K562 (cell line): ENCODE data around the gene FLRT1. TPM values are rescaled to one million over a fixed set of nuclear protein-coding genes. Genes with fewer than 3 reads are reported as not detected.

ENCODE experiments used
- CREB3L1 ChIP-seq: fragments of 450-650 bp; IDR thresholded peaks from 2 replicates; pipeline ENCODE4 v1.6.1; 2014; ENCODE audit warnings: low read depth, mild to moderate bottlenecking, moderate library complexity, borderline replicate concordance
- CREBBP ChIP-seq: IDR thresholded peaks from one replicate; pipeline ENCODE4 v1.6.1; 2012; ENCODE audit warnings: low read depth, mild to moderate bottlenecking, control low read depth, inconsistent platforms, low read length
- ESRRA ChIP-seq: fragments of 450-650 bp; IDR thresholded peaks from 2 replicates; pipeline ENCODE4 v1.6.1; 2014; ENCODE audit warnings: low read depth, mild to moderate bottlenecking, moderate library complexity, borderline replicate concordance
- ETV1 ChIP-seq: fragments of 450-650 bp; conservative IDR thresholded peaks from 2 replicates; pipeline ENCODE4 v1.6.1; 2016; ENCODE audit warnings: missing genetic modification characterization, control low read depth, low read depth, missing compliant biosample characterization
- HOXB6 ChIP-seq: fragments of 250-450 bp; sonication (Bioruptor Pico); IDR thresholded peaks from 2 replicates; pipeline ENCODE4 v1.5.1; 2022; ENCODE audit warnings: mild to moderate bottlenecking, borderline replicate concordance
- KLF10 ChIP-seq: fragments of 250-450 bp; sonication (Bioruptor Pico); IDR thresholded peaks from 2 replicates; pipeline ENCODE4 v1.6.1; 2021; ENCODE audit warnings: matching md5 sums
- NFRKB ChIP-seq: fragments of 450-650 bp; IDR thresholded peaks from 2 replicates; pipeline ENCODE4 v1.6.1; 2016; ENCODE audit warnings: low read depth
- RBM22 ChIP-seq: fragments of 200-400 bp; formaldehyde crosslinking; IDR thresholded peaks from 2 replicates; pipeline ENCODE4 v1.6.1; 2018; ENCODE audit warnings: low read length, low read depth; ENCODE audit not compliant: poor library complexity, severe bottlenecking
- RFX1 ChIP-seq: fragments of 450-650 bp; IDR thresholded peaks from 2 replicates; pipeline ENCODE4 v1.6.1; 2016; ENCODE audit warnings: mild to moderate bottlenecking, moderate library complexity
- RFX7 ChIP-seq: fragments of 250-450 bp; sonication (Bioruptor Pico); IDR thresholded peaks from 2 replicates; pipeline ENCODE4 v1.5.1; 2021; ENCODE audit warnings: mild to moderate bottlenecking
- SMARCE1 ChIP-seq: fragments of 450-650 bp; IDR thresholded peaks from 2 replicates; pipeline ENCODE4 v1.7.1; 2016; ENCODE audit warnings: mild to moderate bottlenecking
- THRB ChIP-seq: fragments of 450-650 bp; formaldehyde crosslinking; conservative IDR thresholded peaks from 2 replicates; pipeline ENCODE4 v1.4.0; 2022; ENCODE audit warnings: mild to moderate bottlenecking, missing genetic modification characterization
- ZBED1 ChIP-seq: IDR thresholded peaks from 2 replicates; pipeline ENCODE4 v1.6.1; 2014
- ZBTB40 ChIP-seq, 2 experiments: fragments of 450-650 bp in 1 of 2; sonication (generic) in 1 of 2; formaldehyde crosslinking in 1 of 2; IDR thresholded peaks; 2 replicates each; pipeline versions ENCODE4 v1.7.1 to v1.9.0; 2016 to 2022; ENCODE audit warnings: inconsistent platforms in 1 of 2, mild to moderate bottlenecking in 1 of 2, missing genetic modification reagents in 1 of 2
- ZFP36 ChIP-seq: fragments of 150-350 bp; IDR thresholded peaks from 2 replicates; pipeline ENCODE4 v1.6.1; 2018; ENCODE audit warnings: low read length, low read depth; ENCODE audit not compliant: partially characterized antibody
- ZNF23 ChIP-seq: fragments of 250-450 bp; sonication (Bioruptor Pico); IDR thresholded peaks from 2 replicates; pipeline ENCODE4 v1.4.0; 2020; ENCODE audit warnings: mild to moderate bottlenecking
- polyA plus RNA-seq, 8 experiments: library from polyadenylated mRNA; depleted of rRNA in 4 of 8; stranded (reverse) in 5 of 8; unstranded in 3 of 8; fragments of >200 nt; fragmentation: Nextera tagmentation in 2 of 8; fragmentation: Illumina TruSeq in 1 of 8; extraction: Ambion mirVana in 2 of 8; extraction: Trizol in 1 of 8; gene quantifications; 2 replicates each; pipeline versions ENCODE4 v1.2.1 to v1.2.3, GENCODE V29; 2011 to 2014; ENCODE audit warnings: inconsistent platforms in 1 of 8, missing spikeins in 1 of 8
- total RNA-seq, 7 experiments: library from RNA; depleted of rRNA in 6 of 7; stranded (reverse); fragments of >200 nt in 6 of 7; fragmentation: Illumina TruSeq in 2 of 7; extraction: Trizol in 2 of 7; gene quantifications; 2 replicates each; pipeline versions ENCODE4 v1.2.1 to v1.2.3, GENCODE V29; 2011 to 2021; ENCODE audit warnings: low replicate concordance in 1 of 7

The FLRT1 gene
- total and polyA plus RNA-seq, 9 of the 15 experiments (the other 6 are each of a cell fraction or from before 2014, with no cell fraction given) = not detected

DNA sequence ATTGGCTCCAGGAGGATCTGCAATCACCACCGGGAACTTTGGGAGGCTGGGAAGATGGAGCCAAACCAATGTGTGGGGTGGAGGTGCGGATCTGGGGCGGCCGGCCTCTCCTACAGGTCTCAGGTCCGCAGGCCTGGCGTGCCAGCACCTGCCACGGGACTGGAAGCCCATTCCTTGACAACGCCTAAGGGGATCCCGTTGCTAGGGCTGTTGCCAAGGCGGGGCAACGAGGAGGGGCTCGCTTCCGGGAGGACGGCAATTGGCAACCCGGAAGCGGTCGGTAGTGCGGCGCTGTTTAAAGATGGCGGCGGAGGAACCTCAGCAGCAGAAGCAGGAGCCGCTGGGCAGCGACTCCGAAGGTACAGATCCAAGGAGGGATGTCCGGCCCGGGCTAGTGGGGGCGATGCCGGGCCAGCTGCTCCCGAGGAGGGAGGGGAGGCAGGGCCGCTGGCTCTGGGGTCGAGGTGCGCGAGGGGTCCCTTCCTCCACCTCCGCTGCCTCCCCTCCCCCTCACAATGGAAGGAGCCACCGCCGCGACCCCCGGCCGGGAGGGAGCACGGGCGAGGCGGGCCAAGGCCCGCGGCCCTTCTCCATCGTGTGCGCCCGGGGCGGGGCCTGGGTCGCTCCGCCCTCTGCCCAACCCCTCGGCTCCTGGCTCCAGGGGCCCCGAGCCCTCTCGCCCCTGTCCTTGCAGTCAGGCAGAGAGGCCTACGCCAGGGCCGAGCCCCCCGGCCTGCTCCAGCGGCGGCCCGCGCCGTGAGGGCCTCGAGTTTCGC lies 49.4 kb upstream of the FLRT1 start, which contains the start of gene OTUB1 (continued):
- peak; percentile 94 for TF ChIP-seq ZBTB40 (IDR thresholded peaks at IDR 0.05)
- TF ChIP-seq ZBTB40 (CRISPR knock-in tag; IDR thresholded peaks at IDR 0.05) = no peak
- 0 out of 2 replicates have a peak, but pooled peaks have one; percentile 20 for TF ChIP-seq CREB3L1
- TF ChIP-seq NFRKB = peak; percentile 93
- no peak for TF ChIP-seq ZNF23
- 0 out of 2 replicates have a peak, but pooled peaks have one; percentile 37 for TF ChIP-seq ETV1 (tag)
- peak; percentile 89 for TF ChIP-seq RBM22
- no peak for TF ChIP-seq THRB (CRISPR knock-in tag)
- peak; percentile 99 for TF ChIP-seq RFX1
- no peak for TF ChIP-seq ZBED1
- TF ChIP-seq ZFP36 = no peak
- TF ChIP-seq KLF10 = no peak
- TF ChIP-seq SMARCE1 = no peak
- TF ChIP-seq CREBBP = no peak
- 0 out of 2 replicates have a peak, but pooled peaks have one; percentile 48 for TF ChIP-seq ESRRA
- no peak for TF ChIP-seq RFX7 (CRISPR knock-in tag)
- TF ChIP-seq HOXB6 (CRISPR knock-in tag) = no peak
